Liver (tissue), 9 donors: Measurements from ENCODE around the gene UBE2D2. TPM values are rescaled to one million over a fixed set of nuclear protein-coding genes. Genes with fewer than 3 reads are reported as not detected.
"Not testable (repeated sequence)": the region's sequence is repeated elsewhere in the genome, so short reads cannot be mapped to it uniquely, and the experiment has no call there.

Experiments
- DNase-seq: peaks from one replicate; pipeline ENCODE4 v3.0.0-alpha.2; 2017; ENCODE audit warnings: low spot score
- H3K27ac ChIP-seq, 2 donors: one replicate each; pipeline ENCODE4 v1.7.0; 2013; ENCODE audit warnings: inconsistent platforms in 2 of 2, low read length in 2 of 2, control low read depth in 1 of 2, low read depth in 1 of 2, mild to moderate bottlenecking in 1 of 2
- H3K27me3 ChIP-seq, 4 donors: one replicate each; pipeline versions ENCODE4 v1.6.1 to v1.7.0; 2013; ENCODE audit warnings: low read length in 3 of 4, inconsistent platforms in 1 of 4, mild to moderate bottlenecking in 1 of 4, moderate library complexity in 1 of 4; ENCODE audit not compliant: control insufficient read depth in 4 of 4, insufficient read depth in 4 of 4
- H3K36me3 ChIP-seq, 4 donors: one replicate each; pipeline versions ENCODE4 v1.6.1 to v1.7.0; 2013; ENCODE audit warnings: low read length in 3 of 4, mild to moderate bottlenecking in 3 of 4, low read depth in 1 of 4, moderate library complexity in 1 of 4; ENCODE audit not compliant: control insufficient read depth in 4 of 4, insufficient read depth in 3 of 4
- H3K4me1 ChIP-seq, 4 donors: one replicate each; pipeline versions ENCODE4 v1.6.1 to v1.7.0; 2013; ENCODE audit warnings: low read length in 3 of 4, mild to moderate bottlenecking in 3 of 4, moderate library complexity in 1 of 4; ENCODE audit not compliant: control insufficient read depth in 4 of 4, insufficient read depth in 4 of 4
- H3K4me3 ChIP-seq, 3 donors: one replicate each; pipeline versions ENCODE4 v1.6.1 to v1.7.0; 2013; ENCODE audit warnings: low read length in 3 of 3, control low read depth in 1 of 3, low read depth in 1 of 3, mild to moderate bottlenecking in 1 of 3
- H3K9ac ChIP-seq, 2 donors: one replicate each; pipeline ENCODE4 v1.7.0; 2013; ENCODE audit warnings: low read length in 2 of 2, mild to moderate bottlenecking in 2 of 2, moderate library complexity in 2 of 2, control low read depth in 1 of 2, low read depth in 1 of 2
- H3K9me3 ChIP-seq, 4 donors: one replicate each; pipeline versions ENCODE4 v1.6.1 to v1.7.0; 2013; ENCODE audit warnings: low read length in 3 of 4; ENCODE audit not compliant: control insufficient read depth in 4 of 4
- EGR1 ChIP-seq, 2 donors: IDR thresholded peaks; 2 replicates each; pipeline ENCODE4 v1.6.1; 2016 to 2018; ENCODE audit warnings: antibody characterized with exemption in 2 of 2, low read depth in 2 of 2
- FOXA1 ChIP-seq: IDR thresholded peaks from 2 replicates; pipeline ENCODE4 v1.6.1; 2016; ENCODE audit warnings: antibody characterized with exemption
- FOXA2 ChIP-seq: IDR thresholded peaks from 2 replicates; pipeline ENCODE4 v1.6.1; 2016; ENCODE audit warnings: antibody characterized with exemption
- GABPA ChIP-seq, 2 donors: IDR thresholded peaks in 1 of 2; conservative IDR thresholded peaks in 1 of 2; 2 replicates each; pipeline ENCODE4 v1.6.1; 2016; ENCODE audit warnings: antibody characterized with exemption in 2 of 2, mild to moderate bottlenecking in 1 of 2, moderate library complexity in 1 of 2
- HNF4G ChIP-seq: IDR thresholded peaks from 2 replicates; pipeline ENCODE4 v1.6.1; 2016; ENCODE audit warnings: antibody characterized with exemption
- JUND ChIP-seq, 2 donors: IDR thresholded peaks; 2 replicates each; pipeline ENCODE4 v1.6.1; 2016; ENCODE audit warnings: antibody characterized with exemption in 2 of 2
- NR2F2 ChIP-seq: IDR thresholded peaks from 2 replicates; pipeline ENCODE4 v1.6.1; 2016; ENCODE audit warnings: antibody characterized with exemption
- RAD21 ChIP-seq, 2 donors: IDR thresholded peaks; 2 replicates each; pipeline ENCODE4 v1.6.1; 2016; ENCODE audit warnings: antibody characterized with exemption in 2 of 2, mild to moderate bottlenecking in 2 of 2
- RXRA ChIP-seq, 2 donors: IDR thresholded peaks; 2 replicates each; pipeline ENCODE4 v1.6.1; 2017 to 2018; ENCODE audit warnings: antibody characterized with exemption in 2 of 2, mild to moderate bottlenecking in 1 of 2
- SP1 ChIP-seq: IDR thresholded peaks from 2 replicates; pipeline ENCODE4 v1.6.1; 2018; ENCODE audit warnings: antibody characterized with exemption, mild to moderate bottlenecking
- TAF1 ChIP-seq: conservative IDR thresholded peaks from 2 replicates; pipeline ENCODE4 v1.6.1; 2016; ENCODE audit warnings: antibody characterized with exemption, mild to moderate bottlenecking
- YY1 ChIP-seq: IDR thresholded peaks from 2 replicates; pipeline ENCODE4 v1.6.1; 2016; ENCODE audit warnings: antibody characterized with exemption, mild to moderate bottlenecking
- WGBS: extraction: QIAGEN DNeasy Blood & Tissue Kit; methylation state at CpG from one replicate; pipeline ENCODE4 v1.1.7; 2013; 5-methylcytosine and 5-hydroxymethylcytosine counted together
- polyA plus RNA-seq, 2 donors: library from polyadenylated mRNA; stranded (reverse) in 1 of 2; unstranded in 1 of 2; fragments of 200-250 nt in 1 of 2; fragments of >200 nt in 1 of 2; fragmentation: Nextera tagmentation in 1 of 2; extraction: Ambion mirVana in 1 of 2; gene quantifications; one replicate each; pipeline versions ENCODE4 v1.2.1 to v1.2.3, GENCODE V29; 2013 to 2015
- total RNA-seq, 2 donors: library from RNA; depleted of rRNA; stranded (reverse); fragments of >200 nt; gene quantifications; one replicate each; pipeline ENCODE4 v1.2.3, GENCODE V29; 2014
- TF ChIP-seq, protein P1 (sequence below): IDR thresholded peaks from 2 replicates; pipeline ENCODE4 v1.6.1; 2016; ENCODE audit warnings: antibody characterized with exemption
- TF ChIP-seq, protein P2 (sequence below): IDR thresholded peaks from 2 replicates; pipeline ENCODE4 v1.6.1; 2016; ENCODE audit warnings: antibody characterized with exemption
- TF ChIP-seq, protein P3 (sequence below): IDR thresholded peaks from 2 replicates; pipeline ENCODE4 v1.6.1; 2016; ENCODE audit warnings: antibody characterized with exemption
- donor health status: healthy.
- donor health status: healthy.
- donor health status: healthy.
- donor health status: healthy.
- donor health status: healthy.

Gene UBE2D2
- total and polyA plus RNA-seq, 4 donors: 17.0 to 53.6 (median 41.4) TPM

DNA sequence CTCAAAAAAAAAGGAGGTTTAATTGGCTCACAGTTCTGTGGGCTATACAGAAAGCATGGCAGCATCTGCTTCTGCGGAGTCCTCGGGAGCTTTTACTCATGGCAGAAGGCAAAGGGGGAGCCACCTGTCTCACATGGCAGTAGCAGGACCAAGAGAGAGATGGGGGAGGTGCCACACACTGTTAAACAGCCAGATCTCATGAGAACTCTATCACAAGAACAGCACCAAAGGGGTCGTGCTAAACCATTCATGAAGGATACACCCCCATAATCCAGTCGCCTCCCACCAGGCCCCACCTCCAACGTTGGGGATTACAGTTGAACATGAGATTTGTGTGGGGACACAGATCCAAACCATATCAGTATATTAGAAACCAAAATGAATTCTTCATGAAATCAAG is 58.7 kb downstream of the UBE2D2 start:
- Histone ChIP-seq H3K36me3 (peaks cover 7 to 27% (median 20%) of the 10 kb centered on the region in 4 donors), H3K4me3 (no peak overlapping the region), H3K4me1 (no peaks in the 10 kb centered on the region), H3K27ac (no peak overlapping the region), H3K9ac (no peak overlapping the region), H3K27me3 (no peaks in the 10 kb centered on the region), H3K9me3 (no peaks in the 10 kb centered on the region)
- TF ChIP-seq YY1 (no peak), FOXA1 (no peak)
- TF ChIP-seq, protein P1, sequence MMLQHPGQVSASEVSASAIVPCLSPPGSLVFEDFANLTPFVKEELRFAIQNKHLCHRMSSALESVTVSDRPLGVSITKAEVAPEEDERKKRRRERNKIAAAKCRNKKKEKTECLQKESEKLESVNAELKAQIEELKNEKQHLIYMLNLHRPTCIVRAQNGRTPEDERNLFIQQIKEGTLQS: no peak
- DNase-seq: no peak
- WGBS: 88% methylated on average over 5 of the region's 5 CpGs

DNA sequence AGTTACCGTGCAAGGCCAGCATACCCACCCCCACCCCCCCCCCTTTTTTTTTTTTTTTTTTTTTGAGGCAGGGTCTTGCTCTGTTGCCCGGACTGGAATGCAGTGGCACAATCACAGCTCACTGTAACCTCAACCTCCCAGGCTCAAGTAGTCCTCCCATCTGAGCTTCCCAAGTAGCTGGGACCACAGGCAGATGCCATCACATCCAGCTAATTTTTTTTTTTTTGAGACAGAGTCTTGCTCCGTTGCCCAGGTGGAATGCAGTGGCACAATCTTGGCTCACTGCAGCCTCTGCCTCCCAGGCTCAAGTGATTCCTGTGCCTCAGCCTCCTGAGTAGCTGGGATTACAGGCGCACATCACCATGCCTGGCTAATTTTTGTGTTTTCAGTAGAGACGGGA is 64.3 kb downstream of the UBE2D2 start:
- H3K9me3 ChIP-seq, H3K4me1 ChIP-seq, H3K27me3 ChIP-seq, H3K4me3 ChIP-seq, H3K27ac ChIP-seq, H3K9ac ChIP-seq, DNase-seq: not testable (repeated sequence)
- peaks cover 5 to 47% (median 26%) of the 10 kb centered on the region in 4 donors for H3K36me3 ChIP-seq
- 96% methylated on average over 5 of the region's 5 CpGs for WGBS

DNA sequence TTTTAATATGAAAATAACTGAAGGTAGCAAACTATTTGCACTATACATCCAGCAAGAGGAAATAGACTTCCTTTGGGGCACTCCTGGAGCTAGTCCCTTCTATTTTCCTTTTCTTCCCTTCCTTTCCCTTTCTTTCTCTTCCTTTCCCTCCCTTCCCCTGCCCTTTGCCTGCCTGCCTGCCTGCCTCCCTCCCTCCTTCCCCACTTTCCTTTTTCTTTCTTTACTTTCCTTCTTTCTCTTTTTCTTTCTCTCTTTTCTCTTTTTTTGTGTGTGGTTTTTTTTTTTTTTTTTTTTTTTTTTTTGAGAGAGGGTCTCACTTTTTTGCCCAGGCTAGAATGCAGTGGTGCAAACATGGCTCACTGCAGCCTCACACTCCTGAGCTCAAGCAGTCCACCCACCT is 69.7 kb downstream of the UBE2D2 start:
- Histone ChIP-seq H3K9me3 (no peaks in the 10 kb centered on the region), H3K36me3 (peaks cover 2 to 26% (median 14%) of the 10 kb centered on the region in 4 donors), H3K27ac (no peak overlapping the region), H3K27me3 (no peaks in the 10 kb centered on the region), H3K4me3 (no peak overlapping the region), H3K4me1 (peaks cover 3 to 20% (median 12%) of the 10 kb centered on the region in 4 donors), H3K9ac (no peak overlapping the region)
- TF ChIP-seq NR2F2: no peak
- TF ChIP-seq, protein P1: no peak
- DNase-seq: no peak

DNA sequence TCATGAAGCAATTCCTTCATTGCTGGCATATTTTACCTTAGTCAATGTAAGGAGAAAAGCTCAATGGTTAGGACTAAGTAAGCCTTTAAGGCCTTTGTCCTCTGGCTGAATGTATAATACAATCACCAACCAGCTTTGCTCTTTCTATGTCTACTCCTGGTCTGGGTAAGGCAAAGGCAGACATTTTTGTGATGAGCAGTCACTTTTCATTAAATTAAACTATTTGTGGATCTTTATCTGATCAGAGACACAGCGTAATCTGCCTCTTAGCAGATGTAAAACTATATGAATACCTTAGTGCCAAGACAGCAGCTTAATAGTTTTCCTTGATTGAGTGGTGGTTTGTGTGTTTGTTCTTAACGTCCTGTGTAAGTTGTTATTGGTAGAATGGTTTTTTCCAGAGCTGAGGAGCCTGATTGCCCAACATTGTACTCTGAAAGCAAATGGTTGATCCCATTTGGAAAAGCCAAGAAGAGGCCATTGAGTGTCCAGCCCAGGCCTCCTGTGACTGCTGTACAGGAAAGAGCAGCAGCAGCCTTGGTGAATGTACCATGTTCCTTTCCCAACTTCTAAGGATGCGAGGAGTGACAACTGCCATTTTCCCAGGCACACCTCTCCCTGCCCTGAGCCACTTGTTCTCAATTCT is 70.5 kb downstream of the UBE2D2 start:
- Histone ChIP-seq H3K9me3 (no peaks in the 10 kb centered on the region), H3K4me1 (peaks cover 10 to 28% (median 20%) of the 10 kb centered on the region in 4 donors), H3K27ac (no peak overlapping the region), H3K27me3 (no peaks in the 10 kb centered on the region), H3K9ac (no peak overlapping the region), H3K4me3 (no peak overlapping the region), H3K36me3 (peaks cover 2 to 18% (median 8%) of the 10 kb centered on the region in 4 donors)
- 70% methylated on average over 3 of the region's 3 CpGs for WGBS
- TF ChIP-seq FOXA2 (no peak), SP1 (no peak), TAF1 (no peak), EGR1 (IDR thresholded peaks at IDR 0.05; ENCODE audit: low read depth in 2 of 2) (no peak), NR2F2 (no peak), RAD21 (IDR thresholded peaks at IDR 0.05) (no peak), RXRA (IDR thresholded peaks at IDR 0.05) (no peak), HNF4G (no peak), FOXA1 (no peak), GABPA (IDR thresholded peaks at IDR 0.05 in 1 of 2, conservative IDR thresholded peaks at IDR 0.05 in 1 of 2) (no peak), YY1 (no peak), JUND (IDR thresholded peaks at IDR 0.05) (no peak)
- TF ChIP-seq, protein P2, sequence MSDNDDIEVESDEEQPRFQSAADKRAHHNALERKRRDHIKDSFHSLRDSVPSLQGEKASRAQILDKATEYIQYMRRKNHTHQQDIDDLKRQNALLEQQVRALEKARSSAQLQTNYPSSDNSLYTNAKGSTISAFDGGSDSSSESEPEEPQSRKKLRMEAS: no peak
- TF ChIP-seq, protein P3, sequence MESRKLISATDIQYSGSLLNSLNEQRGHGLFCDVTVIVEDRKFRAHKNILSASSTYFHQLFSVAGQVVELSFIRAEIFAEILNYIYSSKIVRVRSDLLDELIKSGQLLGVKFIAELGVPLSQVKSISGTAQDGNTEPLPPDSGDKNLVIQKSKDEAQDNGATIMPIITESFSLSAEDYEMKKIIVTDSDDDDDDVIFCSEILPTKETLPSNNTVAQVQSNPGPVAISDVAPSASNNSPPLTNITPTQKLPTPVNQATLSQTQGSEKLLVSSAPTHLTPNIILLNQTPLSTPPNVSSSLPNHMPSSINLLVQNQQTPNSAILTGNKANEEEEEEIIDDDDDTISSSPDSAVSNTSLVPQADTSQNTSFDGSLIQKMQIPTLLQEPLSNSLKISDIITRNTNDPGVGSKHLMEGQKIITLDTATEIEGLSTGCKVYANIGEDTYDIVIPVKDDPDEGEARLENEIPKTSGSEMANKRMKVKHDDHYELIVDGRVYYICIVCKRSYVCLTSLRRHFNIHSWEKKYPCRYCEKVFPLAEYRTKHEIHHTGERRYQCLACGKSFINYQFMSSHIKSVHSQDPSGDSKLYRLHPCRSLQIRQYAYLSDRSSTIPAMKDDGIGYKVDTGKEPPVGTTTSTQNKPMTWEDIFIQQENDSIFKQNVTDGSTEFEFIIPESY: no peak
- TF ChIP-seq, protein P1: no peak
- no peak for DNase-seq
